HepG2 (cell line): ENCODE results near the gene VAMP2. TPM values are rescaled to one million over a fixed set of nuclear protein-coding genes. Genes with fewer than 3 reads are reported as not detected.

Experiments used
- ATF7-NPFF ChIP-seq: sonication (generic); formaldehyde crosslinking; IDR thresholded peaks from 2 replicates; pipeline ENCODE4 v1.8.1; 2023; ENCODE audit warnings: mild to moderate bottlenecking, low read depth, missing genetic modification reagents, moderate library complexity
- ERF ChIP-seq: IDR thresholded peaks from 2 replicates; pipeline ENCODE4 v1.6.1; 2018; ENCODE audit warnings: missing biosample characterization, missing genetic modification reagents
- ETV5 ChIP-seq: IDR thresholded peaks from 2 replicates; pipeline ENCODE4 v1.6.1; 2018; ENCODE audit warnings: missing biosample characterization, missing genetic modification reagents, inconsistent platforms, borderline replicate concordance
- GPN1 ChIP-seq: sonication (generic); formaldehyde crosslinking; IDR thresholded peaks from 2 replicates; pipeline ENCODE4 v1.5.1; 2020; ENCODE audit warnings: missing genetic modification reagents, borderline replicate concordance
- HCFC1 ChIP-seq: fragments of 150-350 bp; IDR thresholded peaks from 2 replicates; pipeline ENCODE4 v1.6.1; 2014; ENCODE audit warnings: low read depth, low read length
- HMGXB4 ChIP-seq, 2 experiments: sonication (generic) in 1 of 2; formaldehyde crosslinking in 1 of 2; IDR thresholded peaks; 2 replicates each; pipeline versions ENCODE4 v1.4.0 to v1.6.1; 2018 to 2020; ENCODE audit warnings: missing genetic modification reagents in 2 of 2, borderline replicate concordance in 1 of 2, low read depth in 1 of 2, mild to moderate bottlenecking in 1 of 2, missing biosample characterization in 1 of 2
- HNF4G ChIP-seq, 2 experiments: sonication (generic) in 1 of 2; formaldehyde crosslinking in 1 of 2; IDR thresholded peaks; 2 replicates each; pipeline versions ENCODE4 v1.4.0 to v1.6.1; 2011 to 2020; ENCODE audit warnings: borderline replicate concordance in 2 of 2, low read depth in 2 of 2, mild to moderate bottlenecking in 2 of 2, low read length in 1 of 2, missing genetic modification reagents in 1 of 2, moderate library complexity in 1 of 2
- MAF1 ChIP-seq: sonication (generic); formaldehyde crosslinking; IDR thresholded peaks from 2 replicates; pipeline ENCODE4 v1.5.0; 2020; ENCODE audit warnings: missing genetic modification reagents, borderline replicate concordance
- NR2F2 ChIP-seq: IDR thresholded peaks from 2 replicates; pipeline ENCODE4 v1.6.1; 2012; ENCODE audit warnings: low read depth, inconsistent platforms, borderline replicate concordance
- NR2F6 ChIP-seq, 2 experiments: IDR thresholded peaks; 2 replicates each; pipeline ENCODE4 v1.6.1; 2016; ENCODE audit warnings: antibody characterized with exemption in 1 of 2, mild to moderate bottlenecking in 1 of 2
- POGZ ChIP-seq: sonication (generic); formaldehyde crosslinking; IDR thresholded peaks from 2 replicates; pipeline ENCODE4 v1.4.0; 2020; ENCODE audit warnings: mild to moderate bottlenecking, missing genetic modification reagents
- RBM22 ChIP-seq: fragments of 200-400 bp; formaldehyde crosslinking; optimal IDR thresholded peaks from 2 replicates; pipeline ENCODE3; 2017; ENCODE audit warnings: mild to moderate bottlenecking, low read length, moderate library complexity
- SAFB2 ChIP-seq: sonication (generic); formaldehyde crosslinking; IDR thresholded peaks from 2 replicates; pipeline ENCODE4 v1.5.1; 2020; ENCODE audit warnings: missing genetic modification reagents, low read depth, mild to moderate bottlenecking, borderline replicate concordance
- SETDB1 ChIP-seq: sonication (generic); formaldehyde crosslinking; IDR thresholded peaks from 2 replicates; pipeline ENCODE4 v1.5.1; 2020; ENCODE audit warnings: missing genetic modification reagents, mild to moderate bottlenecking, borderline replicate concordance
- SRSF9 ChIP-seq: fragments of 200-400 bp; formaldehyde crosslinking; IDR thresholded peaks from 2 replicates; pipeline ENCODE4 v1.6.1; 2018; ENCODE audit warnings: borderline replicate concordance, mild to moderate bottlenecking, low read depth, low read length; ENCODE audit not compliant: insufficient read depth, poor library complexity, severe bottlenecking
- TFAP4 ChIP-seq: sonication (generic); IDR thresholded peaks from 2 replicates; pipeline ENCODE4 v1.6.1; 2016; ENCODE audit warnings: low read depth, borderline replicate concordance
- ZNF33A ChIP-seq: sonication (generic); formaldehyde crosslinking; IDR thresholded peaks from 2 replicates; pipeline ENCODE4 v1.5.1; 2020; ENCODE audit warnings: missing genetic modification reagents, mild to moderate bottlenecking, moderate library complexity, borderline replicate concordance
- ZNF556 ChIP-seq: sonication (generic); formaldehyde crosslinking; IDR thresholded peaks from 2 replicates; pipeline ENCODE4 v1.4.0; 2020; ENCODE audit warnings: mild to moderate bottlenecking, missing genetic modification reagents, borderline replicate concordance
- polyA plus RNA-seq, 8 experiments: library from polyadenylated mRNA; depleted of rRNA in 3 of 8; stranded (reverse) in 7 of 8; unstranded in 1 of 8; fragments of >200 nt; fragmentation: Illumina TruSeq in 4 of 8; extraction: Trizol in 4 of 8; gene quantifications; 2 replicates each; pipeline versions ENCODE4 v1.2.1 to v1.2.3, GENCODE V29; 2011 to 2016; ENCODE audit warnings: low read depth in 4 of 8, missing spikeins in 1 of 8, mixed read lengths in 1 of 8; ENCODE audit not compliant: insufficient read depth in 1 of 8
- total RNA-seq, 5 experiments: library from RNA; depleted of rRNA; stranded (reverse); fragments of >200 nt; fragmentation: Illumina TruSeq; extraction: Trizol; gene quantifications; 2 replicates each; pipeline ENCODE4 v1.2.3, GENCODE V29; 2016; ENCODE audit warnings: low read depth in 1 of 5
- TF ChIP-seq, protein P1 (sequence below): sonication (generic); formaldehyde crosslinking; IDR thresholded peaks from 2 replicates; pipeline ENCODE4 v1.4.0; 2020; ENCODE audit warnings: missing genetic modification reagents
- TF ChIP-seq, protein P2 (sequence below): sonication (generic); formaldehyde crosslinking; IDR thresholded peaks from 2 replicates; pipeline ENCODE4 v1.8.1; 2023; ENCODE audit warnings: mild to moderate bottlenecking, missing genetic modification reagents, borderline replicate concordance
- TF ChIP-seq, protein P3 (sequence below): sonication (generic); formaldehyde crosslinking; IDR thresholded peaks from 2 replicates; pipeline ENCODE4 v1.8.0; 2022; ENCODE audit warnings: mild to moderate bottlenecking, missing genetic modification reagents, moderate library complexity

The VAMP2 gene
- total and polyA plus RNA-seq, 2 of the 13 experiments (the other 11 are each of a cell fraction or from before 2014, with no cell fraction given), result 3.9 to 17.2 TPM

- TF ChIP-seq, protein P1, sequence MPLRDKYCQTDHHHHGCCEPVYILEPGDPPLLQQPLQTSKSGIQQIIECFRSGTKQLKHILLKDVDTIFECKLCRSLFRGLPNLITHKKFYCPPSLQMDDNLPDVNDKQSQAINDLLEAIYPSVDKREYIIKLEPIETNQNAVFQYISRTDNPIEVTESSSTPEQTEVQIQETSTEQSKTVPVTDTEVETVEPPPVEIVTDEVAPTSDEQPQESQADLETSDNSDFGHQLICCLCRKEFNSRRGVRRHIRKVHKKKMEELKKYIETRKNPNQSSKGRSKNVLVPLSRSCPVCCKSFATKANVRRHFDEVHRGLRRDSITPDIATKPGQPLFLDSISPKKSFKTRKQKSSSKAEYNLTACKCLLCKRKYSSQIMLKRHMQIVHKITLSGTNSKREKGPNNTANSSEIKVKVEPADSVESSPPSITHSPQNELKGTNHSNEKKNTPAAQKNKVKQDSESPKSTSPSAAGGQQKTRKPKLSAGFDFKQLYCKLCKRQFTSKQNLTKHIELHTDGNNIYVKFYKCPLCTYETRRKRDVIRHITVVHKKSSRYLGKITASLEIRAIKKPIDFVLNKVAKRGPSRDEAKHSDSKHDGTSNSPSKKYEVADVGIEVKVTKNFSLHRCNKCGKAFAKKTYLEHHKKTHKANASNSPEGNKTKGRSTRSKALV (CRISPR knock-in tag), result peak; percentile 31; the same call in 1 of the 2 replicates
- TF ChIP-seq NR2F2, result peak; percentile 63; the same call in 1 of the 2 replicates
- TF ChIP-seq, protein P2, sequence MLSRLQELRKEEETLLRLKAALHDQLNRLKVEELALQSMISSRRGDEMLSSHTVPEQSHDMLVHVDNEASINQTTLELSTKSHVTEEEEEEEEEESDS (CRISPR knock-in tag), result 0 out of 2 replicates have a peak, but pooled peaks have one; percentile 37
- TF ChIP-seq SRSF9, result no peak
- peak; percentile 95 for TF ChIP-seq RBM22
- no peak for TF ChIP-seq ATF7-NPFF
- TF ChIP-seq, protein P3, sequence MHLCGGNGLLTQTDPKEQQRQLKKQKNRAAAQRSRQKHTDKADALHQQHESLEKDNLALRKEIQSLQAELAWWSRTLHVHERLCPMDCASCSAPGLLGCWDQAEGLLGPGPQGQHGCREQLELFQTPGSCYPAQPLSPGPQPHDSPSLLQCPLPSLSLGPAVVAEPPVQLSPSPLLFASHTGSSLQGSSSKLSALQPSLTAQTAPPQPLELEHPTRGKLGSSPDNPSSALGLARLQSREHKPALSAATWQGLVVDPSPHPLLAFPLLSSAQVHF (CRISPR knock-in tag), result no peak
- TF ChIP-seq ZNF33A (CRISPR knock-in tag), result 0 out of 2 replicates have a peak, but pooled peaks have one; percentile 0
- TF ChIP-seq POGZ (CRISPR knock-in tag), result no peak
- TF ChIP-seq ERF (CRISPR knock-in tag), result no peak; the same call in 1 of the 2 replicates
- TF ChIP-seq HMGXB4 (CRISPR knock-in tag; IDR thresholded peaks at IDR 0.05; ENCODE audit: borderline replicate concordance in 1 of 2, low read depth in 1 of 2), result peak; percentile 95 to 98
- TF ChIP-seq SAFB2 (CRISPR knock-in tag), result no peak
- no peak for TF ChIP-seq SETDB1 (CRISPR knock-in tag)
- TF ChIP-seq NR2F6 (IDR thresholded peaks at IDR 0.05), result peak; percentile 54
- 0 out of 2 replicates have a peak, but pooled peaks have one; percentile 17 for TF ChIP-seq NR2F6 (CRISPR knock-in tag; IDR thresholded peaks at IDR 0.05)
- TF ChIP-seq TFAP4, result peak; percentile 10; the same call in 1 of the 2 replicates
- peak; percentile 48; the same call in 1 of the 2 replicates for TF ChIP-seq HNF4G (IDR thresholded peaks at IDR 0.05; ENCODE audit: borderline replicate concordance, low read depth, low read length)
- no peak for TF ChIP-seq HNF4G (CRISPR knock-in tag; IDR thresholded peaks at IDR 0.05; ENCODE audit: borderline replicate concordance, low read depth)
- TF ChIP-seq GPN1 (CRISPR knock-in tag), result no peak
- TF ChIP-seq ETV5 (CRISPR knock-in tag), result peak; percentile 9; the same call in 1 of the 2 replicates
- TF ChIP-seq HCFC1, result no peak
- TF ChIP-seq MAF1 (CRISPR knock-in tag), result peak; percentile 98; the same call in 1 of the 2 replicates
- peak; percentile 46; the same call in 1 of the 2 replicates for TF ChIP-seq ZNF556 (CRISPR knock-in tag)
These were observed 43.8 kb downstream of the VAMP2 start (continued) for GRCh38 chr17:8118769-8119580.
